HG03469 (cell line): ENCODE results near the gene PRKX.
"Not testable (repeated sequence)": the region's sequence is repeated elsewhere in the genome, so short reads cannot be mapped to it uniquely, and the experiment has no call there.

Source experiments
- ATAC-seq: cut with Tn5 transposase; IDR thresholded peaks from one replicate; pipeline ENCODE4 v1.9.1; 2021; ENCODE audit warnings: mild to moderate bottlenecking, moderate library complexity, moderate number of reproducible peaks; ENCODE audit not compliant: unreplicated experiment

PRKX gene

GRCh38 chrX:3585719-3586118 is 127.7 kb downstream of the PRKX start:
- no peak for ATAC-seq

DNA sequence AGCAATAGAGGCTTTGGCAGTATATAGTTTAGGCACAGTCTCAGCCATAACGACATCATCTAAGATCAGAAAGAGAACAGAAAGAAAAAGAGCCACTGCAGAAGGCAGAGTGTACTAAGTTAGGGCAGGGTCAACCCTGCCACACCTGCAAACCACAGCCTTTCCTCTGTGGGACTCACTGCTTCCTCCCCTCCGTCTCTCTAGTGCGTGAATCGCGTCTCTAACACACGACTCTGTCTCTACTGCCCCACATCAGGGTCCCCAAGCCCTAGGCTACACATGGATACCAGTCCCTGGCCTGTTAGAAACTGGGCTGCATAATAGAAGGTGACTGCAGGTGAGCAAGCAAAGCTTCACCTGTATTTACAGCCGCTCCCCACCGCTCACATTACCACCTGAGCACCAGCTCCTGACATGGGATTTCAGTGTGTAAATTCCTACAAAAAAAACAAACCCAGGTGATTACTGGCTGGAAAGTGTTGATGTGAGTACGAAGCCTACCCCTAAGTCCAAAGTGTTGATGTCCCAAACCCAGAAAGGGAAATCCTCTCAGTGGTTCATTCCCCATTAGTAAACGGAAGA is 128.9 kb downstream of the PRKX start:
- no peak for ATAC-seq

DNA sequence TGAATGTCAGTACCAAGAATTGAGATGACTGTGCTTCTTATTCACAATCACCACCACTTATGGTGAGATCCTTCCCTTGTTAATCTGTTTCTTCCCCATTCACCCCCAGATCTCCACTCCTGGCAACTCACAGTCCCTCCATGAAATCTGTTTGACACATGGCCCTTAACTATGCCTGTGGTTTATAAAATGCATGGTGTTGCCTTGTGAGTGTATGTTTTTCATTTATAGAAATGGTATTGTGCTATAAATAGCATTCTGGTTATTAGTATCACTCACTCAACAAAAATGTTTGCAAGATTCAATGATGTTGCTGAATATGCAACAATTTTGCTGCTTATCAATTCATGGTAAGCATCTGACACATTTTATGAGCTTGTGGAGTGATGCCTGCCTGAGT is 131.0 kb downstream of the PRKX start:
- no peak for ATAC-seq

GRCh38 chrX:3581609-3582108 is 131.8 kb downstream of the PRKX start:
- no peak for ATAC-seq

DNA sequence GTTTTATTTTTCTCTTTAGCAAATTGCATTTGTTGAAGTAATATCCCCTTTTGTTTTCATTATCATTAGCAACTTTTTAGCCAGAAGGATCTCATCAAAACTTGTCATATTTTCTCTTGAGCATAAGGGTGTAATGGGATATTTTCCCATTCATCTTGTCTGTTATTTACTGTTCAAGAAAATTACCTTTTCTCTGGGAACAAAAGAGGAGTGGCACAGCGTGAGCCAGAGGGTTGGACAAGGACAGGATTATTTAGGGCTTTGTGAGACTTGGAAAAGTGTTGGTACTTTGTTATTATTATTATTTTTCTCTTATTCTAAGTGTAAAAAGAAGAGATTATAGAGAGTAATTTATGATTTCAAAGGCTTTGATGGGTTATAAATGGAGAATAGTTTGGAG is 135.9 kb downstream of the PRKX start:
- no peak for ATAC-seq

DNA sequence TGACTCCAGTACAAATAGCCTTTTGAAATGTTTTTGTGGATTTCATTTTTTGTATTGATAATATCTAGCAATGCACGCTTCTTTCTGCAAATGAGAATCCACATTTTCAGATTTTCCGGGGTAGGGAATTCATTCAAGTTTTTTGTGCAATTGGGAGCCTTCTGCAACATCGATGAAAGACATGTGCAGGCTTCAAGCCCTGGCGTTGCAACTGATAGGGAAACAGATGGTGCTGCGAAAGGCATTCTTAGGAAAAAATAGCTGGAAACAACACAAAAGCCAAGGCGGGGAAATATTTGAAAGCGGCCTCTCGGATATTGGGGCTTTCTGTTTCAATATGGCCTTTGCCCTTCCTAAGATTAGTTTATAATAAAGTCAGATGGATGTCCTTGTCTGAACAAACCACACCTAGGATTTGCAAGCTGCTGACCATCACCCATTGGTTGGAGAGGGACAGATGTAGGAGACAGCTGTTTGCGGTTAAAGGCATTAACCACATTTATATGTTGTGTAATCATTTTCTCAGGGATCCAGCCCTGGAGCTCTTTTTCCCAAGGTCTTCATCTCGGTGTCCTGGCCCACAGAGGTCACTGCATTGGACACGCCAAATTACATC is 136.5 kb downstream of the PRKX start:
- no peak for ATAC-seq

DNA sequence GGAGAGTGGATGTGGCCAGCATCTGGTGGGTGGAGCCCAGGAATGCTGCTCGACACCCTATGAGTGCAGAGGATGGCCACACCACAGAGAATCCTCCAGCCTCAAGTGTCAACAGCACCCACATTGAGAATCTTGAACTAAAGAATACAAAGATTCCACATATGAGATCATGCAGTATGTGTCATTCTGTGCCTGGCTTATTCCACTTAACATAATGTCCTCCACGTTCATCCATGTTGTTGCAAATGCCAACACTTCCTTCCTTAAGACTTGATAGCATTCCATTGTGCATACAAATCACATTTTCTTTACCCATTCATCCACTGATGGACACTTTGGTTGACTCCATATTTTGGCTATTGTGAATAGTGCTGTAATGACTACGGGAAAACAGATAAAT is 145.8 kb downstream of the PRKX start:
- ATAC-seq = no peak

DNA sequence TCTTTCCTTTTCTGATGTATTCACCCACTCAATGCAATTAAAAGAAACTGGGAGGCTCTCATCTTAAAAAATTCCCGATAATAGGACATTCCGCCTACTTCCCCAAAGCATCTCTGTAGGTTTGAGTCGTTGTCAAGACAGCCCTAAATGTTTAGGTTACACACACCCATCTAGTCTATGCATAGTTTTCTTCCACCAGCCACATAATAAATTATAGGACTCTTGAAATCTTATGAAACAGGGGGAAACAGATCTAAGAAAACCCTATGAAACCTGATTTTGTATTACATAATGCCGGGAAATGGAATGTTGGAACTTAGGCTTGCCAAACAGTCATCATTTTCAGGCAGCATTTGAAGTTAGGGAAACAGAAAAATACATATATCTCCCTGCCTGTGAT is 150.0 kb downstream of the PRKX start:
- ATAC-seq = no peak

- not testable (repeated sequence) for ATAC-seq
Observed at GRCh38 chrX:3560010-3560409, 153.4 kb downstream of the PRKX start.
